ENCODE results near the gene RRP12.
"Not testable (repeated sequence)": the region's sequence is repeated elsewhere in the genome, so short reads cannot be mapped to it uniquely, and the experiment has no call there.

The RRP12 gene

DNA sequence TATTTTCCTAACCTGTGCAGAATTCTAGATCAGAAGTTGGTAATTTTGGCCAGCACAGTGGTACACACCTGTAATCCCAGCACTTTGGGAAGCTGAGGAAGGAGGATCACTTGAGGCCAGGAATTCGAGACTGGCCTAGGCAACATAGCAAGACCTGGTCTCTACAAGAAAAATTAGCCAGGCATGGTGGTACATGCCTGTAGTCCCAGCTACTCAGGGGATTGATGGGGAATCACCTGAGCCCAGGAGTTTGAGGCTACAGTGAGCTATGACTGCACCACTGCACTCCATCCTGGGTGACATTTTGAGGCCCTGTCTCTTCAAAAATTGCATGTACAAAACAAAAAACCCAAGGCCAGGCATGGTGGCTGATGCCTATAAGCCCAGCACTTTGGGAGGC is 33.4 kb upstream of the RRP12 start:
- DNase-seq (ENCODE audit: low spot score), result no peak
- TF ChIP-seq, protein P1, sequence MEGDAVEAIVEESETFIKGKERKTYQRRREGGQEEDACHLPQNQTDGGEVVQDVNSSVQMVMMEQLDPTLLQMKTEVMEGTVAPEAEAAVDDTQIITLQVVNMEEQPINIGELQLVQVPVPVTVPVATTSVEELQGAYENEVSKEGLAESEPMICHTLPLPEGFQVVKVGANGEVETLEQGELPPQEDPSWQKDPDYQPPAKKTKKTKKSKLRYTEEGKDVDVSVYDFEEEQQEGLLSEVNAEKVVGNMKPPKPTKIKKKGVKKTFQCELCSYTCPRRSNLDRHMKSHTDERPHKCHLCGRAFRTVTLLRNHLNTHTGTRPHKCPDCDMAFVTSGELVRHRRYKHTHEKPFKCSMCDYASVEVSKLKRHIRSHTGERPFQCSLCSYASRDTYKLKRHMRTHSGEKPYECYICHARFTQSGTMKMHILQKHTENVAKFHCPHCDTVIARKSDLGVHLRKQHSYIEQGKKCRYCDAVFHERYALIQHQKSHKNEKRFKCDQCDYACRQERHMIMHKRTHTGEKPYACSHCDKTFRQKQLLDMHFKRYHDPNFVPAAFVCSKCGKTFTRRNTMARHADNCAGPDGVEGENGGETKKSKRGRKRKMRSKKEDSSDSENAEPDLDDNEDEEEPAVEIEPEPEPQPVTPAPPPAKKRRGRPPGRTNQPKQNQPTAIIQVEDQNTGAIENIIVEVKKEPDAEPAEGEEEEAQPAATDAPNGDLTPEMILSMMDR (IDR thresholded peaks at IDR 0.05; ENCODE audit: extremely low read depth, missing control alignments), result no peak

DNA sequence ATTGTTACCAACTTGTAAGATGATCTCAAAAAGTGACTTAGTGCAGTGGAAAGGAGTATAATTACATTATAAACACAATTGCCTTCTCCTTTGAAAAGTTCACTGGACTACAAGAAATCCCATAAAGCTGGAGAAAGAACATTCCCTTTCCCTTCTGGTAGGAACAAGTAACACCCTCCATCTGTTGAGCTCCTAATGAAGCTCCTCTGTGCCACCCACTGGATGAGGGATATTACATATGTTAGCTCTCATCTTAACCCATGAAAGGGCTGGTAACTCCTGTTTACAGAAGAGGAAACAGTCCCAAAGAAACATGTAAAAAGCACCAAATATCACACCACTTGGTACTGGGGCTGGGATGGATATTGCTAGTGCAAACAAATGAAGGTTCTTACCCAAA is 32.9 kb upstream of the RRP12 start:
- no peak for DNase-seq (ENCODE audit: low spot score)
- TF ChIP-seq, protein P1 (IDR thresholded peaks at IDR 0.05; ENCODE audit: extremely low read depth, missing control alignments), result no peak

DNA sequence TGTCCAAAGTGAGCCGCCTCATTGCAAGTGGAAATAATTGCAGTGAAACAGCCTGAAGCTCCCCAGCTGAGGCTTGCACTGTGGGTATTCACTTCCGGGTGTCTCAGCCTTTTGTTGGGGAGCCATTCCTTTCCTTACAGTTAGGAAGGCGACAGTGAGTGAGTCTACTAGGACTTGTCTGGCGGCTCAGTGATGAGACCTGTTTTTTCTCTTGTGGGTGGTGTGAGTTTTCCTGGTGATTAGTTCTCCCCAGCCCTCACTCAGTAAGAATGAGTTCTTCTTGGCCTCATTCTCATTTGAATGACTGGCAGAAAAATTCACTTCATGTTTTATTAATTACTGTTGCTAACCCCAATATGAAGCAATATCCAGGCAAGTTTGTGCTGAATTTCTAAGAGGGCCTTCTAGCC is 27.4 kb upstream of the RRP12 start:
- TF ChIP-seq, protein P1 (IDR thresholded peaks at IDR 0.05; ENCODE audit: extremely low read depth, missing control alignments), result no peak
- no peak for DNase-seq (ENCODE audit: low spot score)

DNA sequence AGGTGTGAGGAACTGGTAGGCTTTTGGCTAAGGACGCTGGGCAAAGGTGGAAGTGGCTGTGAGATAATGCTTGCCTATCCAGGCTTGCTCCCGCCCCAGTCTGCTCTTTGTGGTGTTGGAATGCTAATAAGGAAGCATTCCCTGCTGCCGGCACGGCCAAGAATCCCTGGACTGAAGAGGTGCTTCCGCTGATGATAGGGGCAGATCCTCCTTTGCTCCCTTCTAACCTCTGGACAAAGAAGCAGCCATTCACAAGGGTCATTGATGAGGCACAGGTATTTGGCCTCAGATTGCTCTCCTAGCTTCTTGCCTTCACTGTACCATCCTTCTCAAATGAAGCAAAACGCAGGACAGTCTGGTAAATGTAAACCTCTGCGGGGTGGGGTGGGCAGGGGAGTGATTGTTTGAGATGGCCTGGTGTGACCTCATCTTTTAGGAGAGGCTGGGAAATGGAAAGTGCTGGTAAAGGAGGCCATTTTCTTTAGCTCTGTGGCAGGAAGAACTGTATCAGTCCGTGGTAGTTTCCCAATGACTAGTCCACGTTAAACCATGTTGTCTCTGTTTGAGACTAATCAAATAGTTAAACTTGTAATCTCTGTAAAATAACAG is 26.5 kb upstream of the RRP12 start:
- DNase-seq (ENCODE audit: low spot score), result peak; percentile 53
- TF ChIP-seq, protein P1 (IDR thresholded peaks at IDR 0.05; ENCODE audit: extremely low read depth, missing control alignments), result no peak

DNA sequence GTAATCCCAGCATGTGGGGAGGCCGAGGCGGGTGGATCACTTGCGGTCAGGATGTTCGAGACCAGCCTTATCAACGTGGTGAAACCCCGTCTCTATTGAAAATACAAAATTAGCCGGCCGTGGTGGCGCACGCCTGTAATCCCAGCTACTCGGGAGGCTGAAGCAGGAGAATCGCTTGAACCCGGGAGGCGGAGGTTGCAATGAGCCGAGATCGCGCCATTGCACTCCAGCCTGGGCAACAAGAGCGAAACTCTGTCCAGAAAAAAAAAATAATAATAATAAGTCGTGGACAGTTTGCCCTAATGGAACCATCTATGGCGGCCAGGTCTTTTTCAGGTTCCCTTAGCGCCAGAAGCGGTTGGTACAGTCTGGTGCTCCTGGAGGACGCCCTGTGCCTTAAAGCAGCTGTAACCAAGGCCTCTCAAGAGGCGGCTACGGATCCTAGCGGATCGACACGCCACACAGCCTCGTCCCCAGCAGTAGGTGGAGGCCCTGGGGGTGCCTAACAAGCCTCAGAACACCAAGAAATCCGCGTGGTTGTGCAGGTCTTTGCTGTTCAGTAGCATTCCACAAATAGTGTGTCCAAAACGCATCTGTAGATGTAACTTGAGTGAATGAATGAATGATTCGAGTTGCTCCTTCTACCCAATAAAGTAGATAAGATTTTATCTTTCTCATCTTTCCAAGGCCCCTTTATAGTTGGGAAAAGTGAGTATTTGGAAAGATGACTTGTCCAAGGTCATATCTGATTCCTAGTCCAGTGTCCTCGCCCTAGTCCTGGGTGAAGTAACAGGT is 25.8 kb upstream of the RRP12 start:
- no peak for DNase-seq (ENCODE audit: low spot score)
- TF ChIP-seq, protein P1 (IDR thresholded peaks at IDR 0.05; ENCODE audit: extremely low read depth, missing control alignments), result no peak

DNA sequence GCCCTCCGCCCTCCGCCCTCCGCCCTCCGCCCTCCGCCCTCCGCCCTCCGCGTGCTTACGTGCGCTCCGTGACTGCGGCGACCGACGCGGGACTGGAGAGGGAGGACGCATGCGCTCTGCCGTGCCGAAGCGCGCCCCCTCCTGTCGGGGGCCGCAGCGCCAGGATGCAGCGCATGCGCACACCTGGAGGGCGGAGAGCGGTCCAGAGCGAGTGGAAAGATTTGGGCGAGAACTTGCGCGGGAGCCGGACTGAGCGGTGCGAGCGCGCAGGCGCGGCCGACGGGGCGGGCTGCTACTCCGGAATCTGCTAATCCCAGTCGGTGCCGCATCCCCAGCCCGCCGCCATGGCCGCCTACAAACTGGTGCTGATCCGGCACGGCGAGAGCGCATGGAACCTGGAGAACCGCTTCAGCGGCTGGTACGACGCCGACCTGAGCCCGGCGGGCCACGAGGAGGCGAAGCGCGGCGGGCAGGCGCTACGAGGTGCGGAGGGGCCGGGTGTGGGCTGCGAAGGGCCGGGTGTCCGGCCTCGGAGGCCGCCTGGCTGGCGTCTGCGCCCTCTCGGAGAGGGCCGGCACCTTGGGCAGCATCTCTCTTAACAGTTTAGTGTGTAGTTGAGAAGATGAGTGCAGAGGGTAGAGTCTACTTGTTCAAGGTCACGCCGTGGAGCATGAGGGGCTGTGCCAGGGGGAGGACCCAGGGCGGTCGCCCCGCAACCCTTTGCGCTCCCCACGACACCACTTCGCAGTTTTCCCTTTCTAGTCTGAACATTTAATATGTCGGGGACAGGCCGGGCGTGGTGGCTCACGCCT is 25.0 kb upstream of the RRP12 start, which contains the start of gene PGAM1:
TSS of gene PGAM1 (plus strand) at position 228 of the 812 bp plus-strand sequence. CDS start at position 345, 117 bp downstream.
- peak; percentile 100 for DNase-seq (ENCODE audit: low spot score)
- TF ChIP-seq, protein P1 (IDR thresholded peaks at IDR 0.05; ENCODE audit: extremely low read depth, missing control alignments), result peak; percentile 94

DNA sequence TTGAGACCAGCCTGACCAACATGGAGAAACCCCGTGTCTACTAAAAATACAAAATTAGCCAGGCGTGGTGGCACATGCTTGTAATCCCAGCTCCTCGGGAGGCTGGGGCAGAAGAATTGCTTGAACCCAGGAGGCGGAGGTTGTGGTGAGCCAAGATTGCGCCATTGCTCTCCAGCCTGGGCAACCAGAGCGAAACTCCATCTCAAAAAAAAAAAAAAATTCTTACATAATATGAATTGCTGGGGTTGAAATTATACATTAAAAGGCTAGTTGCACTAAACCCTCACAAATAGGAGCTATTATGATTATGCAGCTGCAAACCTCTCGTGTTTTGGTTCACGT is 22.6 kb upstream of the RRP12 start:
- DNase-seq (ENCODE audit: low spot score), result not testable (repeated sequence)
